ENCODE data around the gene UMODL1.
"Not testable (repeated sequence)": the region's sequence is repeated elsewhere in the genome, so short reads cannot be mapped to it uniquely, and the experiment has no call there.

Gene UMODL1

DNA sequence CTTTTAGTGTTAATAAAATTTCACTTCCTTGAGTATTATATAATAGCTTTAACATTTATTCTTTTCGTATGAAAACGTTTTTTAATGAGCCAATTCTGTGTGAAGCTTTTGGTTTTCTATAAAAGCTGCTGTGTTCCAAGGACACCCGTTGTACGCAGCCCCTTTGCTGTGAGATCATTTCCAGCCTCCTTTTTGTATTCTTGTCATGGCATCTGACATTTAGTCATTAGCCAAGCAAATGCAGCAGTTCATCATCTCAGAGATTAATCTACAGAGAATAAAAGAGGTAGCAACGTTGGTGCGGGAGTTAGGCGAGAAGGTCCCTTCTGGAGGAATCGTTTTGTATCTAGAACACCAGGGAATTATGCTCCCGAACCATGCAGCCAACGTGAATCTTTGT is 1.3 kb upstream of the UMODL1 start:
- TF ChIP-seq, protein P1, sequence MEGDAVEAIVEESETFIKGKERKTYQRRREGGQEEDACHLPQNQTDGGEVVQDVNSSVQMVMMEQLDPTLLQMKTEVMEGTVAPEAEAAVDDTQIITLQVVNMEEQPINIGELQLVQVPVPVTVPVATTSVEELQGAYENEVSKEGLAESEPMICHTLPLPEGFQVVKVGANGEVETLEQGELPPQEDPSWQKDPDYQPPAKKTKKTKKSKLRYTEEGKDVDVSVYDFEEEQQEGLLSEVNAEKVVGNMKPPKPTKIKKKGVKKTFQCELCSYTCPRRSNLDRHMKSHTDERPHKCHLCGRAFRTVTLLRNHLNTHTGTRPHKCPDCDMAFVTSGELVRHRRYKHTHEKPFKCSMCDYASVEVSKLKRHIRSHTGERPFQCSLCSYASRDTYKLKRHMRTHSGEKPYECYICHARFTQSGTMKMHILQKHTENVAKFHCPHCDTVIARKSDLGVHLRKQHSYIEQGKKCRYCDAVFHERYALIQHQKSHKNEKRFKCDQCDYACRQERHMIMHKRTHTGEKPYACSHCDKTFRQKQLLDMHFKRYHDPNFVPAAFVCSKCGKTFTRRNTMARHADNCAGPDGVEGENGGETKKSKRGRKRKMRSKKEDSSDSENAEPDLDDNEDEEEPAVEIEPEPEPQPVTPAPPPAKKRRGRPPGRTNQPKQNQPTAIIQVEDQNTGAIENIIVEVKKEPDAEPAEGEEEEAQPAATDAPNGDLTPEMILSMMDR (IDR thresholded peaks at IDR 0.05; ENCODE audit: insufficient read depth, low read depth, low read length, missing control alignments), result no peak
- no peak for DNase-seq (ENCODE audit: low read depth)
- H3K4me3 ChIP-seq (ENCODE audit: low read length), result no peak overlapping the region

DNA sequence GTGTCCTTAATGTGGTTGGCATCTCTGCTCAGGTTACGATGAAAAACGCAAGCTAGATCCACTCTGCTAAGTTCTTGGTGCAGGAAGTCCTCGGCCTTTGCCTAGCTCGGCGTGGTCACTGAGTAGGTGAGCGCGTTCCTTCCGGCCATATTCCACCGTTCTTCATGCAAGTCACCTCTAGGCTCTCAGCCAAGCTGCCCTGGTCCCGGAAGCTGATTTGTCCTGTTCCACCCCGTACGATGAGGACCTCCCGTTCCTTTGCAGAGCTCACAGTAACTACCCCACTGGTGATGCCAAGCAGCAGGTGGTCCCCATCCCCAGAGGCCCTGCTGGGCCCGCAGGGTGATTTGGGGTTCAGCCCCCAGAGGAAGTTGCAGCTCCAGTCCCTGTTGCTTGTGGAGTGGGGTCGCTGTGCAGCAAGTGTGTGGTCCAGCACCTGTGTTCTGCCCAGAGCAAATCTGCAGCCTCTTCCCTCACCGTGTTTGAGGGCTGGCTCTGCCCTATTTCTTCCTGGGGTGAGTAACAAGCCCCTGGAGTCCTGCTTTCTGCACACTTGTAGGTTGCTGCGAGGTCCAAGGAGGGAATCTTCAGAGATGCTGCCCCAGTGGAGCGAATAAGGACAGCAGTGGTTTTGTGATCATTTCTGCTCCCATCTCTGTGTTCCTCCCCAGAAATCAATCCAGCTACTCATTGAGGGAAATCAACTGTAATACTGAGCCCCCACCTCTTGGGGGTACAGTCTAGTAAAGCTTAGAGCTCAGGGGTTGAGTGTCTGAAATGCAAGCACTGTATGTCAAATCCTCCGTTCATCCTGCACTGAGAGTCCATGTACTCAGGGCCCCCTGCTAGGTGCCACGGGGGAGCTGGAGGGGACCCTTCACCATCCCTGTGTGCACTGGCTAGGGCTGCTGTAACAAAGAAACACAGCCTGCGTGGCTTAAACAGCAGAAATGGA is 2.3 kb downstream of the UMODL1 start:
- no peak overlapping the region for H3K4me3 ChIP-seq (ENCODE audit: low read length)
- TF ChIP-seq, protein P1 (IDR thresholded peaks at IDR 0.05; ENCODE audit: insufficient read depth, low read depth, low read length, missing control alignments), result no peak
- no peak for DNase-seq (ENCODE audit: low read depth)

DNA sequence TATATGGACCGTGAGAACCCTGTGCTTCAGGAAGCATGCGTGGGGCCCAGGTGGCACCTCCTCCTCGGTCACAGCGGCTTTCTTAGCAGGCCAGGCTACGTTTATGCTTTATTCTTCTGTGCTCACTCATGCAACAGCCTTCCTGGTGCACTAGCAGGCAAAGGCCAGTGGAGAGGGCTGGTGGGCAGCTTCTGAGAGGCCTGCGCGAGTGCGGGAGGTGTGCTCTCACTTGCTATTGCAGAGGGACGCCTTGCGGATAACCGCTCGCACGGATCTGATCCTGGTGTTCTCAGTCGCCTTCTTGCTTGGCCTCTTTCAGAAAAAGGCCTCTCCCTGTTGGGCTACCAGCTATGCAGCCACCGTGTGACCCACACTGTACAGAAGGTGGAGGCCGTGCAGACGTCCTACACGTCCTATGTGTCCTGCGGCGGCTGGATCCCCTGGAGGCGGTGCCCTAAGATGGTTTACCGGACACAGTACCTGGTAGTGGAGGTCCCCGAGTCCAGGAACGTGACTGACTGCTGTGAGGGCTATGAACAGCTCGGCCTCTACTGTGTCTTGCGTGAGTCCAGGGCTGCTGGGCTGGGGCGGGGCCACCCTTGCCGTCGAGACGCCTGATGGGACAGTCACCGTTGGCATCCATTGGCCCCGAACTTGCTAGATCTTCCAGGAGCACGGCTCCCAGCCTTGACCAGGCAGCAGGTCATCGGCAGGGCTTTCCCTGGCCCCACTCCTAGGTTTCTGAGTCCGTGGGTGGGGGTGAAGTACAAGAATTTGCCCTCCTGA is 4.8 kb downstream of the UMODL1 start:
- DNase-seq (ENCODE audit: low read depth), result no peak
- H3K4me3 ChIP-seq (ENCODE audit: low read length), result no peak overlapping the region
- TF ChIP-seq, protein P1 (IDR thresholded peaks at IDR 0.05; ENCODE audit: insufficient read depth, low read depth, low read length, missing control alignments), result no peak

DNA sequence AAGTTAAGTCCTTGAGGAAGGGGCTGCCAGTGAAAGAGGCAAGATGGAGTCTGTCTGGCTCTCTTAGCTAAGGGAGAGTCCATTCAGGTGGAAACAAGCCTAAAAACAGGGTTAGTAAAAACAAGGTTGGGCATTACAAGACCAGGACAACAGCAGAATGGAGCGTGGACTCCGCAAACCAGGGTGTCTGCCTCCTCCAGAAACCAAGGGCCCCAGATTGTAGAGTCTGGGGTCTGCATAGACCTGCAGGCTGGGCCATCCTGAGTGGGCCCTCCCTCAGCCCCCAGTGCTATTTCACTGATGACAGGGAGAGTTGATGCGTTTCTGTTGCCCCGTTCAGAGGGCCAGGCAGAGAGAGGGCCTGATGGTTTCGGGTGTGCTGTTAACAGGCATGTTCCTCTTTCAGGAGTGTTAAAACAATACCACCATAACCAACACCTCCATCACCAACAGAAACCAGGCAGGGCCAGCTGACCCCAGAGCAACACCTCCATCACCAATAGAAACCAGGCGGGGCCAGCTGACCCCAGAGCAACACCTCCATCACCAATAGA is 6.6 kb downstream of the UMODL1 start:
- DNase-seq (ENCODE audit: low read depth); H3K4me3 ChIP-seq (ENCODE audit: low read length): not testable (repeated sequence)

DNA sequence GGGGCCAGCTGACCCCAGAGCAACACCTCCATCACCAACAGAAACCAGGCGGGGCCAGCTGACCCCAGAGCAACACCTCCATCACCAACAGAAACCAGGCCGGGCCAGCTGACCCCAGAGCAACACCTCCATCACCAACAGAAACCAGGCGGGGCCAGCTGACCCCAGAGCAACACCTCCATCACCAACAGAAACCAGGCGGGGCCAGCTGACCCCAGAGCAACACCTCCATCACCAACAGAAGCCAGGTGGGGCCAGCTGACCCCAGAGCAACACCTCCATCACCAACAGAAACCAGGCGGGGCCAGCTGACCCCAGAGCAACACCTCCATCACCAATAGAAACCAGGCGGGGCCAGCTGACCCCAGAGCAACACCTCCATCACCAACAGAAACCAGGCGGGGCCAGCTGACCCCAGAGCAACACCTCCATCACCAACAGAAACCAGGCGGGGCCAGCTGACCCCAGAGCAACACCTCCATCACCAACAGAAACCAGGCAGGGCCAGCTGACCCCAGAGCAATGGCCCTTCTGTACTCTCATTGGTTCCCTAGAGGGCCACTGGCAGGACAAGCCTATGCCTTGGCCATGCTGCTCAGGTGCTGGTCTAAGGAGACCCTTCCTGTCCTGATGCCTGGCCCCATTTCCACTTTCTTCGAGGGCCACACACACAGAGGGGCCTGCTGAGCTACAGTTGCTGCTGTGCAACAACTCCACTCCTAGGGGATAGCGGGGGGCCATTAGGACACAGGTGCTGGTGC is 7.3 kb downstream of the UMODL1 start:
- H3K4me3 ChIP-seq (ENCODE audit: low read length); DNase-seq (ENCODE audit: low read depth): not testable (repeated sequence)

DNA sequence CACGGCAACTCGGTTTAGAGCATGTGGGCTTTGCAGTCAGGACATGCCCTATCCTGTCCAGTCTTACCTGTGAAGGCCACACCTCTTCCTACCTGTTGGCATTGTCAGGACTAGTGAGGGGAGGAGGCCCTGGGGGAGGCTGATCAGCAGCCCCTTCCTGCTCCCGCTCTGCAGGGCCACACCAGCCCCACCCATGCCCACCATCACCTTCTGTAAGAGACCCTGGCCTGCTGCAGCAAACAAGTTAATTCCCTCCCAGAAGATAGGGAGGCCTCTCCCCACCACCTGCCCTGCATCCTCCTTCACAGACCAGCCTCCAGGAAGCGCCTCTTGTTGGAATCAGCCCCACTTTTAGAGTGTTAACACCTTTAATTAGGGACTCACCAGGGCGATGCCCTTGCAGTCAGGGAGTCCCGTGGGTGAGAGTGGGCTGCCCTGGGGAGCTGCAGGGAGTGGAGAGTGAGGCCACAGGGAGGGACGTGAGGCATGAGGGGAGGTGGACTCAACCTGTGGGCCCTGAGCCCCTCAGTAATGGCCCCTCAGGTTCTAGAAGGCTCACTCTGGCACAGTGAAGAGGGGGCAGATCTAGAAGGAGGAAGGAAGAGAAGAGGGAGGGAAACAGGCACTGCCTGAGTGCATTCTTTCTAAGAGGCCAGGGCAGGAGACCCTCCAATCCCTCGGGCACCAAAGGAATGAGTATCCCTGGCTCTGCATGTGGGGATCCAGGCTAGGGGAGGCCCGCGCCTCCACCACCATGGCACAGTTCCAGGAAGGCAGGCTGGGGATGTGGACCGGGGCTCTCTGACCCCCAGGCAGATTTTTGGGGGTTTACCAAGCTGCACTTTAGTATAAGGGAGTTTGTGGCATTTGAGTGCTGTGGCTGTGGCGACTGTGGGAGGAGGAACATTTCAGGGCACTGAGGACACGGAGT is 8.2 kb downstream of the UMODL1 start:
- DNase-seq (ENCODE audit: low read depth), result peak; percentile 69
- TF ChIP-seq, protein P1 (IDR thresholded peaks at IDR 0.05; ENCODE audit: insufficient read depth, low read depth, low read length, missing control alignments), result no peak
- no peak overlapping the region for H3K4me3 ChIP-seq (ENCODE audit: low read length)

All from epithelial cell of esophagus (primary cell).